HG02852 (cell line): ENCODE measurements around the gene GULP1.
"Not testable (repeated sequence)": the region's sequence is repeated elsewhere in the genome, so short reads cannot be mapped to it uniquely, and the experiment has no call there.

Source experiments
- ATAC-seq: cut with Tn5 transposase; IDR thresholded peaks from one replicate; pipeline ENCODE4 v1.9.1; 2021; ENCODE audit warnings: mild to moderate bottlenecking, moderate library complexity; ENCODE audit not compliant: unreplicated experiment

The GULP1 gene

GRCh38 chr2:188292348-188293239 is 920 bp downstream of the GULP1 start:
- no peak for ATAC-seq

GRCh38 chr2:188293601-188294351 is 2.1 kb downstream of the GULP1 start:
- no peak for ATAC-seq

GRCh38 chr2:188294352-188294926 is 2.8 kb downstream of the GULP1 start:
- ATAC-seq: no peak

- ATAC-seq: no peak
Measured at GRCh38 chr2:188295067-188295685, 3.5 kb downstream of the GULP1 start.

GRCh38 chr2:188297978-188298377 is 6.3 kb downstream of the GULP1 start:
- no peak for ATAC-seq

GRCh38 chr2:188298937-188299371 is 7.3 kb downstream of the GULP1 start:
- ATAC-seq: not testable (repeated sequence)

GRCh38 chr2:188303363-188304031 is 11.8 kb downstream of the GULP1 start:
- no peak for ATAC-seq

- ATAC-seq: no peak
Measured at GRCh38 chr2:188305271-188305670, 13.6 kb downstream of the GULP1 start.

GRCh38 chr2:188306271-188306670 is 14.6 kb downstream of the GULP1 start:
- ATAC-seq: no peak

- no peak for ATAC-seq
Measured at GRCh38 chr2:188307850-188308283, 16.2 kb downstream of the GULP1 start.

GRCh38 chr2:188308483-188308882 is 16.8 kb downstream of the GULP1 start:
- no peak for ATAC-seq

GRCh38 chr2:188309364-188309763 is 17.7 kb downstream of the GULP1 start:
- ATAC-seq: no peak

GRCh38 chr2:188314314-188315054 is 22.8 kb downstream of the GULP1 start:
- no peak for ATAC-seq

GRCh38 chr2:188315750-188316149 is 24.1 kb downstream of the GULP1 start:
- no peak for ATAC-seq

- ATAC-seq: no peak
Measured at GRCh38 chr2:188316342-188316741, 24.7 kb downstream of the GULP1 start.

GRCh38 chr2:188316791-188317423 is 25.2 kb downstream of the GULP1 start:
- ATAC-seq: no peak

- ATAC-seq: no peak
Measured at GRCh38 chr2:188318161-188318749, 26.6 kb downstream of the GULP1 start.

- ATAC-seq: no peak
Measured at GRCh38 chr2:188319838-188320237, 28.2 kb downstream of the GULP1 start.

- no peak for ATAC-seq
Measured at GRCh38 chr2:188320861-188321260, 29.2 kb downstream of the GULP1 start.
